Measurements from ENCODE around the gene CCDC146. TPM values are rescaled to one million over a fixed set of nuclear protein-coding genes. Genes with fewer than 3 reads are reported as not detected.

Gene CCDC146
- total and polyA plus RNA-seq, 4 donors = 1.3 to 3.9 (median 3.1) TPM

DNA sequence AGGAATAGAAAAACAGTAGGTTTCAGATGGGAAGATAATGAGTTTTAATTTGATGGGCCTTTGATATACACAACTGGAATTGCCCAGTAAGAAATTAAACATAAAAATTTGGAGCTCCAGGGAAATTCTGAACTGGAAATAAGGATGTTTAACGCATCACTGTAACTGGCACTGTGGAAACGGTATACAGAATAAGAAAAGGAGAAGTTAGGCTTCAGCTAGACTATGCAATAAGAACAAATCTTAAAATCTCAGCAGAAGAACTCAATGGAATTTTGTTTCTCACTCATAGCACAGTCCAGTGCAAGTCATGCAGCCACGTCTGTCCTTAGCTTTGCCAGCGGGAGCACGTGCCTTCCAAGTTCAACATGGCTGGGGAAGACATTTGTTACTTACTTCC, 130.1 kb downstream of the CCDC146 start:
- Histone ChIP-seq H3K9me3 (ENCODE audit: control insufficient read depth in 4 of 4, low read length in 3 of 4) (no peaks in the 10 kb centered on the region), H3K4me1 (ENCODE audit: control insufficient read depth in 4 of 4, insufficient read depth in 4 of 4, low read length in 3 of 4) (no peaks in the 10 kb centered on the region), H3K4me3 (ENCODE audit: low read depth in 1 of 3, low read length in 3 of 3) (no peak overlapping the region), H3K27me3 (ENCODE audit: control insufficient read depth in 4 of 4, insufficient read depth in 4 of 4, low read length in 3 of 4) (no peaks in the 10 kb centered on the region), H3K27ac (ENCODE audit: low read depth in 1 of 2, low read length in 2 of 2) (no peak overlapping the region), H3K36me3 (ENCODE audit: control insufficient read depth in 4 of 4, insufficient read depth in 3 of 4, low read depth in 1 of 4, low read length in 3 of 4) (no peaks in the 10 kb centered on the region), H3K9ac (ENCODE audit: low read depth in 1 of 2, low read length in 2 of 2) (no peak overlapping the region)
- no peak for DNase-seq (ENCODE audit: low spot score)
- TF ChIP-seq, protein P1, sequence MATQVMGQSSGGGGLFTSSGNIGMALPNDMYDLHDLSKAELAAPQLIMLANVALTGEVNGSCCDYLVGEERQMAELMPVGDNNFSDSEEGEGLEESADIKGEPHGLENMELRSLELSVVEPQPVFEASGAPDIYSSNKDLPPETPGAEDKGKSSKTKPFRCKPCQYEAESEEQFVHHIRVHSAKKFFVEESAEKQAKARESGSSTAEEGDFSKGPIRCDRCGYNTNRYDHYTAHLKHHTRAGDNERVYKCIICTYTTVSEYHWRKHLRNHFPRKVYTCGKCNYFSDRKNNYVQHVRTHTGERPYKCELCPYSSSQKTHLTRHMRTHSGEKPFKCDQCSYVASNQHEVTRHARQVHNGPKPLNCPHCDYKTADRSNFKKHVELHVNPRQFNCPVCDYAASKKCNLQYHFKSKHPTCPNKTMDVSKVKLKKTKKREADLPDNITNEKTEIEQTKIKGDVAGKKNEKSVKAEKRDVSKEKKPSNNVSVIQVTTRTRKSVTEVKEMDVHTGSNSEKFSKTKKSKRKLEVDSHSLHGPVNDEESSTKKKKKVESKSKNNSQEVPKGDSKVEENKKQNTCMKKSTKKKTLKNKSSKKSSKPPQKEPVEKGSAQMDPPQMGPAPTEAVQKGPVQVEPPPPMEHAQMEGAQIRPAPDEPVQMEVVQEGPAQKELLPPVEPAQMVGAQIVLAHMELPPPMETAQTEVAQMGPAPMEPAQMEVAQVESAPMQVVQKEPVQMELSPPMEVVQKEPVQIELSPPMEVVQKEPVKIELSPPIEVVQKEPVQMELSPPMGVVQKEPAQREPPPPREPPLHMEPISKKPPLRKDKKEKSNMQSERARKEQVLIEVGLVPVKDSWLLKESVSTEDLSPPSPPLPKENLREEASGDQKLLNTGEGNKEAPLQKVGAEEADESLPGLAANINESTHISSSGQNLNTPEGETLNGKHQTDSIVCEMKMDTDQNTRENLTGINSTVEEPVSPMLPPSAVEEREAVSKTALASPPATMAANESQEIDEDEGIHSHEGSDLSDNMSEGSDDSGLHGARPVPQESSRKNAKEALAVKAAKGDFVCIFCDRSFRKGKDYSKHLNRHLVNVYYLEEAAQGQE (IDR thresholded peaks at IDR 0.05) = no peak
- no peak for TF ChIP-seq RXRA (IDR thresholded peaks at IDR 0.05)
- TF ChIP-seq, protein P2, sequence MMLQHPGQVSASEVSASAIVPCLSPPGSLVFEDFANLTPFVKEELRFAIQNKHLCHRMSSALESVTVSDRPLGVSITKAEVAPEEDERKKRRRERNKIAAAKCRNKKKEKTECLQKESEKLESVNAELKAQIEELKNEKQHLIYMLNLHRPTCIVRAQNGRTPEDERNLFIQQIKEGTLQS (IDR thresholded peaks at IDR 0.05) = no peak
- no peak for TF ChIP-seq GABPA (IDR thresholded peaks at IDR 0.05 in 1 of 2, conservative IDR thresholded peaks at IDR 0.05 in 1 of 2)
- TF ChIP-seq HNF4G (IDR thresholded peaks at IDR 0.05) = no peak
- no peak for TF ChIP-seq TAF1 (conservative IDR thresholded peaks at IDR 0.05)
- TF ChIP-seq SP1 (IDR thresholded peaks at IDR 0.05) = no peak
- TF ChIP-seq, protein P3, sequence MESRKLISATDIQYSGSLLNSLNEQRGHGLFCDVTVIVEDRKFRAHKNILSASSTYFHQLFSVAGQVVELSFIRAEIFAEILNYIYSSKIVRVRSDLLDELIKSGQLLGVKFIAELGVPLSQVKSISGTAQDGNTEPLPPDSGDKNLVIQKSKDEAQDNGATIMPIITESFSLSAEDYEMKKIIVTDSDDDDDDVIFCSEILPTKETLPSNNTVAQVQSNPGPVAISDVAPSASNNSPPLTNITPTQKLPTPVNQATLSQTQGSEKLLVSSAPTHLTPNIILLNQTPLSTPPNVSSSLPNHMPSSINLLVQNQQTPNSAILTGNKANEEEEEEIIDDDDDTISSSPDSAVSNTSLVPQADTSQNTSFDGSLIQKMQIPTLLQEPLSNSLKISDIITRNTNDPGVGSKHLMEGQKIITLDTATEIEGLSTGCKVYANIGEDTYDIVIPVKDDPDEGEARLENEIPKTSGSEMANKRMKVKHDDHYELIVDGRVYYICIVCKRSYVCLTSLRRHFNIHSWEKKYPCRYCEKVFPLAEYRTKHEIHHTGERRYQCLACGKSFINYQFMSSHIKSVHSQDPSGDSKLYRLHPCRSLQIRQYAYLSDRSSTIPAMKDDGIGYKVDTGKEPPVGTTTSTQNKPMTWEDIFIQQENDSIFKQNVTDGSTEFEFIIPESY (IDR thresholded peaks at IDR 0.05) = no peak
- TF ChIP-seq HNF4A (conservative IDR thresholded peaks at IDR 0.05) = no peak
- TF ChIP-seq JUND (IDR thresholded peaks at IDR 0.05) = no peak
- 95% methylated on average over 5 of the region's 5 CpGs for WGBS

- Histone ChIP-seq H3K9ac (ENCODE audit: low read depth in 1 of 2, low read length in 2 of 2) (no peak overlapping the region), H3K27ac (ENCODE audit: low read depth in 1 of 2, low read length in 2 of 2) (no peak overlapping the region), H3K27me3 (ENCODE audit: control insufficient read depth in 4 of 4, insufficient read depth in 4 of 4, low read length in 3 of 4) (no peaks in the 10 kb centered on the region), H3K36me3 (ENCODE audit: control insufficient read depth in 4 of 4, insufficient read depth in 3 of 4, low read depth in 1 of 4, low read length in 3 of 4) (no peaks in the 10 kb centered on the region), H3K4me3 (ENCODE audit: low read depth in 1 of 3, low read length in 3 of 3) (no peak overlapping the region), H3K4me1 (ENCODE audit: control insufficient read depth in 4 of 4, insufficient read depth in 4 of 4, low read length in 3 of 4) (no peaks in the 10 kb centered on the region), H3K9me3 (ENCODE audit: control insufficient read depth in 4 of 4, low read length in 3 of 4) (no peaks in the 10 kb centered on the region)
- TF ChIP-seq RAD21 (IDR thresholded peaks at IDR 0.05) (no peak), CTCF (IDR thresholded peaks at IDR 0.05; ENCODE audit: low read depth, low read length, missing input control) (no peak), FOXA1 (IDR thresholded peaks at IDR 0.05) (no peak), YY1 (IDR thresholded peaks at IDR 0.05) (no peak), HNF4G (IDR thresholded peaks at IDR 0.05) (no peak), SP1 (IDR thresholded peaks at IDR 0.05) (no peak), JUND (IDR thresholded peaks at IDR 0.05) (no peak), EGR1 (IDR thresholded peaks at IDR 0.05; ENCODE audit: low read depth in 2 of 2) (no peak), FOXA2 (IDR thresholded peaks at IDR 0.05) (no peak), GABPA (IDR thresholded peaks at IDR 0.05 in 1 of 2, conservative IDR thresholded peaks at IDR 0.05 in 1 of 2) (no peak), NR2F2 (IDR thresholded peaks at IDR 0.05) (no peak), RXRA (IDR thresholded peaks at IDR 0.05) (no peak), HNF4A (conservative IDR thresholded peaks at IDR 0.05) (no peak), TAF1 (conservative IDR thresholded peaks at IDR 0.05) (no peak)
- TF ChIP-seq, protein P2 (IDR thresholded peaks at IDR 0.05) = no peak
- TF ChIP-seq, protein P1 (IDR thresholded peaks at IDR 0.05) = no peak
- TF ChIP-seq, protein P3 (IDR thresholded peaks at IDR 0.05) = no peak
- TF ChIP-seq, protein P4, sequence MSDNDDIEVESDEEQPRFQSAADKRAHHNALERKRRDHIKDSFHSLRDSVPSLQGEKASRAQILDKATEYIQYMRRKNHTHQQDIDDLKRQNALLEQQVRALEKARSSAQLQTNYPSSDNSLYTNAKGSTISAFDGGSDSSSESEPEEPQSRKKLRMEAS (IDR thresholded peaks at IDR 0.05) = no peak
- DNase-seq (ENCODE audit: low spot score) = no peak
- WGBS = 83% methylated on average over 3 of the region's 3 CpGs
These were observed 130.7 kb downstream of the CCDC146 start for GRCh38 chr7:77253151-77253550.
